Activated CD4-positive, alpha-beta T cell treated with anti-CD3 and anti-CD28 coated beads, Interleukin-2, amount 10 ng/mL, durations not matched to agents 24 days and 14 days (primary cell): ENCODE results near the gene HSD17B10. TPM values are rescaled to one million over a fixed set of nuclear protein-coding genes. Genes with fewer than 3 reads are reported as not detected.
"Not testable (repeated sequence)": the region's sequence is repeated elsewhere in the genome, so short reads cannot be mapped to it uniquely, and the experiment has no call there.

Source experiments
- DNase-seq: peaks from one replicate; pipeline ENCODE4 v3.0.0; 2022
- H3K27ac Mint-ChIP-seq: one replicate; pipeline ENCODE4 v1.8.0; 2022; ENCODE audit warnings: mild to moderate bottlenecking, mixed read lengths
- H3K27me3 Mint-ChIP-seq: one replicate; pipeline ENCODE4 v1.8.0; 2022; ENCODE audit warnings: mixed read lengths
- H3K36me3 Mint-ChIP-seq: one replicate; pipeline ENCODE4 v1.8.0; 2022; ENCODE audit warnings: low read depth, mild to moderate bottlenecking, mixed read lengths
- H3K4me1 Mint-ChIP-seq: one replicate; pipeline ENCODE4 v1.8.0; 2021; ENCODE audit warnings: mixed read lengths
- H3K4me3 Mint-ChIP-seq: one replicate; pipeline ENCODE4 v1.8.0; 2022; ENCODE audit warnings: mild to moderate bottlenecking, moderate library complexity, mixed read lengths
- H3K9me3 Mint-ChIP-seq: one replicate; pipeline ENCODE4 v1.8.0; 2021; ENCODE audit warnings: mixed read lengths
- intact Hi-C: fragments of 100-400 bp; cut with micrococcal nuclease; formaldehyde crosslinking; loops from one replicate; pipeline ENCODE4 v1.15.1; 2023
- total RNA-seq: library from RNA; stranded (reverse); gene quantifications from 2 replicates; pipeline ENCODE4 v1.2.3, GENCODE V29; 2022

Gene HSD17B10
- total RNA-seq, 1 donor from 2014 or later: 148 TPM

- DNase-seq: peak; percentile 98
- intact Hi-C loops: loop anchor here (1.0 to 5.0 kb wide), 4 partner anchors 12 to 620 kb away; partner anchors contain the start of genes HSD17B10, KDM5C and PHF8
- peak within 1 kb of the TSS; percentile 98 for H3K27ac Mint-ChIP-seq
- H3K4me1 Mint-ChIP-seq: peaks cover 24% of the 10 kb centered on the region
- peak within 1 kb of the TSS; percentile 98 for H3K4me3 Mint-ChIP-seq
- H3K9me3 Mint-ChIP-seq: no peaks in the 10 kb centered on the region
- H3K27me3 Mint-ChIP-seq: no peaks in the 10 kb centered on the region
- peaks cover 18% of the 10 kb centered on the region for H3K36me3 Mint-ChIP-seq
Observed at GRCh38 chrX:53422086-53422860, 11.9 kb downstream of the HSD17B10 start, which contains the start of gene SMC1A. Gene SMC1A, minus strand, starts transcription at chrX:53422654. Its CDS starts 54 bp downstream, at chrX:53422600.

DNA sequence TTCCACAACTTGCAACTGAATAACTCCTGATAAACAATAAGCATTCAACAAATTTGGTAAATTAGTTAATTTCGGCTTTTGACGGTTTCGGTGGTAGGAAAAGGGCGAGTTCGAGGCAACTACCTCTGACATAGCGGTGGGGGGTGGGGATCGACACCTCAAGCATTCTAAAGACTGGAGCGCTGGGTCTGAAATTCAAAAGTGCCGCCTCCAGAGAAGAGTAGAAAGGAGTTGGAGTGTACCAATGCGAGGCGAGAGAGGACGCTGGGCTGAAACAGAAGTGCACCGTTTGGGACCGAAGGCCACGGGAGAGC is 12.4 kb downstream of the HSD17B10 start:
- Mint-ChIP-seq H3K27me3 (no peaks in the 10 kb centered on the region), H3K36me3 (peaks cover 18% of the 10 kb centered on the region), H3K4me3 (peak overlapping the region; percentile 98), H3K4me1 (peaks cover 24% of the 10 kb centered on the region), H3K27ac (peak overlapping the region; percentile 98), H3K9me3 (no peaks in the 10 kb centered on the region)
- intact Hi-C loops: loop anchor here (1.0 to 5.0 kb wide), 4 partner anchors 13 to 621 kb away; partner anchors contain the start of genes HSD17B10, KDM5C and PHF8
- no peak for DNase-seq

- no peak for DNase-seq
- Mint-ChIP-seq H3K9me3 (no peaks in the 10 kb centered on the region), H3K27me3 (no peaks in the 10 kb centered on the region), H3K4me3 (peak overlapping the region; percentile 98), H3K36me3 (peaks cover 18% of the 10 kb centered on the region), H3K4me1 (peaks cover 24% of the 10 kb centered on the region), H3K27ac (peak overlapping the region; percentile 98)
- intact Hi-C loops: loop anchor here (5.0 kb wide), 2 partner anchors 261 to 621 kb away; partner anchors contain the start of gene PHF8
Observed at GRCh38 chrX:53421125-53421524, 13.0 kb downstream of the HSD17B10 start.

GRCh38 chrX:53420351-53420750 is 13.8 kb downstream of the HSD17B10 start:
- not testable (repeated sequence) for H3K27ac Mint-ChIP-seq, H3K27me3 Mint-ChIP-seq, H3K9me3 Mint-ChIP-seq, DNase-seq
- peaks cover 16% of the 10 kb centered on the region for H3K36me3 Mint-ChIP-seq
- intact Hi-C loops: loop anchor here (5.0 kb wide), 2 partner anchors 262 to 622 kb away; partner anchors contain the start of gene PHF8
- H3K4me3 Mint-ChIP-seq: peak overlapping the region; percentile 98
- H3K4me1 Mint-ChIP-seq: peaks cover 24% of the 10 kb centered on the region

- intact Hi-C loops: no loop called here
- Mint-ChIP-seq H3K4me1 (peaks cover under 1% of the 10 kb centered on the region), H3K9me3 (no peaks in the 10 kb centered on the region)
Observed at GRCh38 chrX:53412446-53412845, 21.7 kb downstream of the HSD17B10 start.

GRCh38 chrX:53403535-53403934 is 30.6 kb downstream of the HSD17B10 start:
- Mint-ChIP-seq H3K4me3 (no peak overlapping the region), H3K27me3 (no peaks in the 10 kb centered on the region), H3K9me3 (no peaks in the 10 kb centered on the region), H3K27ac (no peak overlapping the region), H3K36me3 (peaks cover 43% of the 10 kb centered on the region), H3K4me1 (no peaks in the 10 kb centered on the region)
- intact Hi-C loops: no loop called here
- no peak for DNase-seq

More at GRCh38 chrX:53412446-53412845, 21.7 kb downstream of the HSD17B10 start:
- H3K27ac Mint-ChIP-seq: no peak overlapping the region
- no peaks in the 10 kb centered on the region for H3K27me3 Mint-ChIP-seq
- H3K36me3 Mint-ChIP-seq: peaks cover 35% of the 10 kb centered on the region
- no peak overlapping the region for H3K4me3 Mint-ChIP-seq
- DNase-seq: no peak

GRCh38 chrX:53398216-53398615 is 36.0 kb downstream of the HSD17B10 start:
- H3K4me3 Mint-ChIP-seq: no peak overlapping the region
- peaks cover 49% of the 10 kb centered on the region for H3K36me3 Mint-ChIP-seq
- H3K27ac Mint-ChIP-seq: no peak overlapping the region
- H3K9me3 Mint-ChIP-seq: no peaks in the 10 kb centered on the region
- intact Hi-C loops: no loop called here
- DNase-seq: no peak
- no peaks in the 10 kb centered on the region for H3K27me3 Mint-ChIP-seq
- H3K4me1 Mint-ChIP-seq: peaks cover 2% of the 10 kb centered on the region

DNA sequence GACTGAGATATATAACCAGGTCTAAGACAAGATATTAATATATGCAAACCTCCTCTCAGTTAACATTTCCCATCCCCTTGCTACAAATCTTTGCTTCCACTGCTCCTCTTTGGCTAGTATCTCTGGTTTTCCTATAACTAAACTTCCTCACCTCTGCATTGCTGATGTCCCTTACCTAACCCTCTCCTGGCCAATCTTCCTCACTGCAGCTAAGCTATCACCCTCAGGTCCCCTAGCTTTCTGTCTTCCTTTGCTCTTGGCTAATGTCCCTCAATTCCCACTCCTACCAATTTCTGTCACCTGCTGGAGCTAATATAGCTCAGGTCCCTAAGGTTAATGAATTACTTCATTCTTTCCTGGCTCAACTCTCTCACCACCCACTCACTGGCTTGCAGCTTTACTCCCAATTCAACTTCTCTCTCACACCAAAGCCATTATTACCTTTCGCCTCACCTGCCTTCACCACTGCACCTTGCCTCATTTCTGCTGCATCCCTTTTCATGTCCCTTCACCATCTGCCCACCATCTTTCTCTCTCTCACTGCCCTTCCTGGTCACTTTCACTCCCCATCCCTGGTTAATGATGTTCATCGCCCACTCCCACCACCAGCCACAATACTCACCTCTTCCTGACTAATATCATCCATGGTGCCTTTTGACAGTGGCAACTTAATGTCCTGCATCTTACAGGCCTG is 38.4 kb downstream of the HSD17B10 start:
- intact Hi-C loops: no loop called here
- H3K36me3 Mint-ChIP-seq: peaks cover 36% of the 10 kb centered on the region
- peaks cover 2% of the 10 kb centered on the region for H3K4me1 Mint-ChIP-seq
- no peak for DNase-seq
- peak overlapping the region; percentile 47 for H3K27ac Mint-ChIP-seq
- no peak overlapping the region for H3K4me3 Mint-ChIP-seq
- no peaks in the 10 kb centered on the region for H3K9me3 Mint-ChIP-seq
- no peaks in the 10 kb centered on the region for H3K27me3 Mint-ChIP-seq

GRCh38 chrX:53383376-53384076 is 50.6 kb downstream of the HSD17B10 start:
- H3K27me3 Mint-ChIP-seq: no peaks in the 10 kb centered on the region
- no peak overlapping the region for H3K4me3 Mint-ChIP-seq
- H3K27ac Mint-ChIP-seq: no peak overlapping the region
- H3K4me1 Mint-ChIP-seq: no peaks in the 10 kb centered on the region
- intact Hi-C loops: no loop called here
- peaks cover 39% of the 10 kb centered on the region for H3K36me3 Mint-ChIP-seq
- H3K9me3 Mint-ChIP-seq: no peaks in the 10 kb centered on the region
- no peak for DNase-seq

Other genes starting within 250 kb of the HSD17B10 start
- gene KDM5C, start 209.2 kb downstream of the HSD17B10 start, total RNA-seq: 112 and 119 TPM in 2 replicates
- gene IQSEC2, start 152.8 kb downstream of the HSD17B10 start, total RNA-seq: 0.37 and 0.64 TPM in 2 replicates
- gene SMC1A, start 11.7 kb downstream of the HSD17B10 start, total RNA-seq: 141 and 144 TPM in 2 replicates
- 0.44 and 0.54 TPM in 2 replicates for gene RIBC1, start 11.5 kb downstream of the HSD17B10 start, total RNA-seq